Fibroblast of skin of left biceps (primary cell): ENCODE measurements around the gene IL13RA1.
"Not testable (repeated sequence)": the region's sequence is repeated elsewhere in the genome, so short reads cannot be mapped to it uniquely, and the experiment has no call there.

Source experiments
- DNase-seq, 2 experiments: peaks; one replicate each; pipeline ENCODE4 v3.0.0-alpha.2; 2013; ENCODE audit warnings: low read depth in 2 of 2

IL13RA1 gene

GRCh38 chrX:118779581-118779980, 52.2 kb downstream of the IL13RA1 start:
- no peak for DNase-seq

DNA sequence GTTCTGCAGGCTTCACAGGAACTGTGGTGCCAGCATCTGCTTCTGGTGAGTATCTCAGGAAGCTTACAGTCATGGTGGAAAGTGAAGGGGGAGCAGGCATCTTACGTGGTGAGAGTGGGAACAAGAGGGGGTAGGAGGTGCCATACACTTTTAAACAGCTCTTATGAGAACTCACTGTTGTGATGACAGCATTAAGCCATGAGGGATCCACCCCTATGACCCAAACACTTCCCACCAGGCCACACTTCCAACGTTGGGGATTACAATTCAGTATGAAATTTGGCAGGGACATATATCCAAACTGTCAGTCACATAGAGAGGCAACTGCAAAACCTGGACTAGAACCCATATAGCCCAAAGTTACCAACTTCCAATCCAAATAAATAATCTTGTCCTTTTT, 53.1 kb downstream of the IL13RA1 start:
- DNase-seq: no peak

- DNase-seq: no peak
Measured at GRCh38 chrX:118780911-118781310, 53.5 kb downstream of the IL13RA1 start.

DNA sequence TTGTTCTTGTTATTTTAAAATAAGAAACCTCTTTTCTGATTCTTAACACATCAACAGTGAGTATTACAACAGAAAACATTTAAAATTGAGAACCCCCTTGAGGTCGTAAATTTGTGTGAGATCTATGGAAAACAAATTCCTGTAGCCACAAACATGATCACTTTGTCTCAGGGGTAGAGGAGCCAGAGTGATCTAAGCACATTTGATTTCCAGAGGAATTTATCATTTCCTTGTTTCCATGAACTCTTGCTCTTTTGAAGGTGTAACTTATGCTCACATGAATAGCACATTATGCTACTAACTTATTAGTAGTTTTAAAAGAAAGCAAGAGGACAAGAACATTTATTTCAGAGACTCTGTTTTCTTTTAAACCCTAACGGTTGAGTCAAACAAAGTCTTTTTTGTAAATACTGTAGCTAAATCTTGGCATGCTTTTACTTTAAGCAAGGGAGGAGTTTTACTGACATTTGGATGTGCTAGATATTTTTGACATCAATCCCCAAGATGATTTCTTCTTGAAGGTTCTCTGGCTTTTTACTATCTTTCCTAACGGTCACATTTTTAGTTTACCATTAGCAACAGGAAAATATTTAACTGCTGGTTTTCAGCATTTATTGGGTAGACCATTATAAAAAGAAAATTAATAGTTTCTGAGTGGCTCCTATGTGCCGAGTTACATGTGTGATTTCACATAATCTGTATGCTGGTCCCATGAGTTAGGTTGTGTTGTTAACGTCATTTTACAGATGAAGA, 68.3 kb downstream of the IL13RA1 start:
- no peak for DNase-seq

- no peak for DNase-seq
Measured at GRCh38 chrX:118802857-118803256, 75.5 kb downstream of the IL13RA1 start.

DNA sequence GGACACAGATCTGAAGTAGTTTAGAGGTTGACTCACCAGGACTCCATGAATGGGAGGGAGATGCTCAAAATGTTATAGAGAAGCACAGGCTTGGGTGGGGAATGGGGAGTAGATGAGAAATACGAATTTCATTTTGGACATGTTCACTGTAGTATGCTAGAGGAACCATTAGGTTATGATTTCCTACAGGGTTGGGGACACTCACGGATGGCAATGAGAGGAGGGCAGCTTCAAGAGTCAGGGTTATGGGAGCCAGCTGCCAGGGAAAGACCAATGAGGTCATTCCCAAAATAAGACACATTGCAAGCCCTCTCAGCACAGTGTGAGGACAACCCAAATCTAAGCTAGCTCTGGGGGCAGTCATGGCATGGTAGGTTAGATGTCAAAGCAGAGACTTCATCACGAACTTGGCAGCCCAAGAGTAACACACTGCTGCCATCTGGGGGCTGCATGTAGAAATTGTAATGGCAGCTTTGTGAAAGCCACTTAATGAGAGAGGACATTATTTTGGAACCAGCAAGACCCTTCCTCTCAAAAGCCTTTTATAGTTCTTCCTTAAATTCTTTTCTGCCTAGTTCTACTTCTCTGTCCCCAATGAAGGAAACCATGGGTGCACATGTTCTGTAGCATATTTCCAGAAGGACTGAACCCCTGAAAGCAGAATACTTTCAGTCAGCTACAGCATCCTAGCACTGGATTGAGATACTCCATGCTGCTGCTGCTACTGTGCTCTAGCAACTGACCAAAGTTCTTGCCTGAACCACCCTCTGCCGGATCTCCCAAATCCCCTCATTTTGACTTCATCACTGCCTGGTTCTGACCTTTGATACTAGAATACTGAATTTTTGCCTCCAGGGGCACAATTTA, 80.0 kb downstream of the IL13RA1 start:
- DNase-seq: no peak

GRCh38 chrX:118817257-118817656, 89.9 kb downstream of the IL13RA1 start:
- DNase-seq: not testable (repeated sequence)

- no peak for DNase-seq
Measured at GRCh38 chrX:118823263-118824172, 96.1 kb downstream of the IL13RA1 start, which contains the start of gene ZCCHC12. Gene ZCCHC12, plus strand, starts transcription at chrX:118823824. Its CDS starts 1,421 bp downstream, at chrX:118825245.

GRCh38 chrX:118824173-118824730, 96.8 kb downstream of the IL13RA1 start:
- no peak for DNase-seq

- no peak for DNase-seq
Measured at GRCh38 chrX:118825227-118825626, 97.8 kb downstream of the IL13RA1 start.

- DNase-seq: peak in 1 of 2 experiments; percentile 6
Measured at GRCh38 chrX:118839334-118839958, 112.0 kb downstream of the IL13RA1 start.
